GM21528 (cell line): ENCODE measurements around the gene ISOC1.

Experiments
- ATAC-seq: cut with Tn5 transposase; IDR thresholded peaks from one replicate; pipeline ENCODE4 v1.9.1; 2021; ENCODE audit warnings: mild to moderate bottlenecking, moderate library complexity; ENCODE audit not compliant: unreplicated experiment, low FRiP score

ISOC1 gene

GRCh38 chr5:129124608-129125007, 30.1 kb downstream of the ISOC1 start:
- no peak for ATAC-seq

GRCh38 chr5:129125819-129126218, 31.3 kb downstream of the ISOC1 start:
- peak; percentile 80 for ATAC-seq

GRCh38 chr5:129133553-129133952, 39.0 kb downstream of the ISOC1 start:
- ATAC-seq: no peak

- peak; percentile 70 for ATAC-seq
Measured at GRCh38 chr5:129135633-129136032, 41.1 kb downstream of the ISOC1 start.

- ATAC-seq: no peak
Measured at GRCh38 chr5:129137637-129138036, 43.1 kb downstream of the ISOC1 start.

- no peak for ATAC-seq
Measured at GRCh38 chr5:129141078-129141477, 46.5 kb downstream of the ISOC1 start.

GRCh38 chr5:129141696-129142095, 47.1 kb downstream of the ISOC1 start:
- ATAC-seq: no peak

GRCh38 chr5:129155876-129156275, 61.3 kb downstream of the ISOC1 start:
- no peak for ATAC-seq

GRCh38 chr5:129161830-129162229, 67.3 kb downstream of the ISOC1 start:
- no peak for ATAC-seq
